ENCODE results near the gene SEC31B.

SEC31B gene

DNA sequence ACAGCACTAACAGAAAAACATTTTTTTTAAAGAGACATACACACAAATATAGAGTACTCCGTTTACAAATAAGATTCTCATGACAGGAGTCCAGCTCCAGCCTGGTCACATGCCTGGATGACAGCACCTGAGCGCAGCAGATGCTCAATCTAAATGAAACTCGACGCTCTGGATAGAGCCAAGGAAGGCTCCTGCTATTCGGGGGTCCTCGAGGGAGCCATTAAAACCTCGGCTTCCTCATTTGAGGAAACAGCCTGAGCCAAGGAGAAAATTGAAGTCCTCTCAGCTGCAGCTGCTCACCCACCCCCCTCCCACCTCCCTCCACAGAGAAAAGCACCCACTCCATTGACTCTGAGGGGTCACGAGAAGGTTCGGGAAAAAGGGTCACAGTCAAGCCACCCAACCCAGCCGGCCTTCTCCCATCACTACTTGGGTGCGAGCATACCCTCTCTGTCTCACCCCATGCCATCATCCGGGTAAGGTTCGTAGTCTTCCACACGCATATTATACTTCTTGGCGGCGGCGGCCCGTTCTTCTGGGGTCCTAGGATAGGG, 9.3 kb upstream of the SEC31B start:
- no peak for DNase-seq

- peak; percentile 30 to 66 for DNase-seq
Measured at GRCh38 chr10:100528123-100528886, 8.6 kb upstream of the SEC31B start.

GRCh38 chr10:100524638-100525037, 5.0 kb upstream of the SEC31B start:
- no peak for DNase-seq

- no peak for DNase-seq
Measured at GRCh38 chr10:100524206-100524605, 4.5 kb upstream of the SEC31B start.

DNA sequence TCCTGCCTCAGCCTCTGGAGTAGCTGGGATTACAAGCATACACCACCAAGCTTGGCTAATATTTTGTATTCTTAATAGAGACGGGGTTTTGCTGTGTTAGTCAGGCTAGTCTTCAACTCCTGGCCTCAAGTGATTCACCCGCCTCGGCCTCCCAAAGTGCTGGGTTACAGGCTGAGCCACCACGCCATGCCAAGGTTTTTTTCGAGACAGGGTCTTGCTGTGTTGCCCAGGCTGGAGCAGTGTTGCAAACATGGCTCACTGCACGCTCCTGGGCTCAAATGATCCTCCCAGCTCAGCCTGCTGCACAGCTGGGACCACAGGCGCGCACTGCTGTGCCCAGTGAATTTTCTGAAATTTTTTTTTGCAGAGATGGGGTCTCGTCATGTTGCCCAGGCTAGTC, 3.3 kb upstream of the SEC31B start:
- no peak for DNase-seq

DNA sequence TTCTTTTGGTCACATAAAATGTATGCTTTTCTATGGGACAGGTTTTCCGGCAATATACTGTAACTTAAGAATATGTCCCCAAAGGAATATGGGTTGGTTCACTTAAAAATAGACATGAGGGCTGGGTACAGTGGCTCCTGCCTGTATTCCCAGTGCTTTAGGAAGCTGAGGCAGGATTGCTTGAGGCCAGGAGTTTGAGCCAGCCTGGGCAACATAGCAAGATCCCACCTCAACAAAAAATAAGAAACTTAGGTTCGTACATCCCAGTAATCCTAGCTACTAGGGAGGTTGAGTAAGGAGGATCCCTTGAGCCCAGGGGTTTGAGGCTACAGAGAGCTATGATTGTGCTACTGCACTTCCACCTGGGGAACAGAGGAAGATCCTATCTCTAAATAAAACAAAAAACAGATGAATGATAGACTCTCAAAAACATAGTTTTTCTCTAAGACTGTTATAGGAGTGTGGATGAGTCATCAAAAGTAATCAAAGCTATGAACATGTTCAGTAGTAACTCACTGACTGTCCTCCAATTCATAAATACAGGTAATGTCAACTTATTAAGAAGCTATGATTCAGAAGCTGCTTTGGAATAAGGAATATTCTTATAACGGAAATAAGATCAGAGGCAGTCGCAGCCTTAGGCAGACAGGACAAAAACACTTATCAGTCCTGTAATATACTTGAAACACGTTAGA, 2.6 kb upstream of the SEC31B start:
- no peak for DNase-seq

- DNase-seq: no peak
Measured at GRCh38 chr10:100520811-100521210, 1.1 kb upstream of the SEC31B start.

- peak; percentile 40 to 69 for DNase-seq
Measured at GRCh38 chr10:100518761-100519241, 860 bp downstream of the SEC31B start.

DNA sequence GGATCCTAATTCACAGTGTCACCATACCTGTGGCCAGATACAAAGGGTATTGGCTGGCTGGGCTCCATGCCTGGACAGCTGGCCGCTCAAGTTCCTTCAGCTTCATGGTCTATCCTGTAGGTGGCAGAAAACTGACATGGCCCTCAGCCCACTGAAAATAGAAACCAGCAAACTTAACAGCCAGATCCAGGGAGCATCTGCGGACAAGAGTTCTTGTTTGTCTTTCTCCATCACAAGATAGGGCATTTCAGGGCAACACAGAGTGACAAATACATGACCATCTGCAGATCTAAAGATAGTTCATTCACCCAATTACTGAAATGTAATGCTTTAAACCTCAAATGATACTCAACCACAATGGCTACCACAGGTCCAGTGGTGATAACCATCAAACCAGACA, 2.8 kb downstream of the SEC31B start:
- DNase-seq: no peak

DNA sequence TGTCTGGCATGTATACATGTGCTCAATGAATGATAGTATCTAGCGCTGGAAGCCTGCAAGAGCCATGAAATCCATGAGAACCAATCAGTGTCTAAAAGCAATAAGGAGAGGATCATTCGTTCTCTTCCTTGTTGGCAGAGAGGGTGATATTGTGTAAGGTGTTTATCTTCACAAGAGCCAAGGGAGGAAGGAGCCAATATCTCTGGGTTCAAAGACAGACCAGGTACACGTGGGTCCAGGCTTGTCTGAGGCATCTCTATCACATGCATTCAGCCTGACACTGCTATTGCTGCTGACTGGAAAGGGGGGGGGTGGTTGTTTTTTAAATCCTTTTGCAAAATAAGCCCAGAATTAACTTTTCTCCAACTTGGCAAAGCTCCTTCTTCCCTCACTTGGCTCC, 4.0 kb downstream of the SEC31B start:
- no peak for DNase-seq

- peak; percentile 67 to 82 for DNase-seq
Measured at GRCh38 chr10:100510533-100511308, 8.9 kb downstream of the SEC31B start.

GRCh38 chr10:100509241-100509840, 10.3 kb downstream of the SEC31B start:
- DNase-seq: peak; percentile 46

DNA sequence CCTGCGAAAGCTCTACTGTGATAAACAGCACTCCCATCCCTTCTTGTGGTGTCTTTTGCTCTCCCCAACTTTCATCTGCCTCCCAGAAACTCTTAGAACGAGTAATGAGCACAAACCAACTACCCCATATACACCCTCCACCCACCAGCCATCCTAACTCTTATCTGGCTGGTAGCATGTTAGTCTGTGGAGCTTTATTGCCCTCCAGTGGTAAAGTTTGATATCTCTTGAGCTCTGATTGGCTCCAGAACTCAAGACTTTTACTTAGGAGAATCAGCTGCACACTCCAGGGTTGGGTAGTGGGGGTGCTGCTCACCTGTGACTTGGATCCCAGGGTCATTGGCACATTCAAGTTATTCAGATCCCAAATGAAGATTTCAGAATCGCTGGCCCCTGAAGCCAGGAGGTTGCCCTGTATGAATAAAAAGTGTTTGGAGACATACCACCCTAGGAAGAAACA, 10.9 kb downstream of the SEC31B start:
- DNase-seq: peak; percentile 46 to 81

DNA sequence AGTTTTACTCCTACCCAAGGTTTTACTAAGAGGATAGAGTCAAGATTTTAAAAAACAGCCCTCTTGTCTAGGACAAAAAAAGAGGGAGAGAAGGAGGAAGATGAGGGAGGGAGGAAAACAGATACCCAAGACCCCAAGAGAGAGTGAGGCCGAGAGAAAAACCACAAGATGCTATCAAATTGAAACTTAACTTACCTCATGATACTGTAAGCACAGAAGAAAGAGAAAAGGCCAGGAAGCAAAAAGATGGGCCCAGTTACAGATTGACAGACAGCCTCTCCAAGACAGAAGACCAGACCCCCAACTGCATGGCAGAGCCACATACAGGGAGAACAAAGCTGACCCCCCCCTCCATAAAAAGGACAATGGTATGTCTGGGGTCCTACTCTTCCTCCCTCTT, 11.4 kb downstream of the SEC31B start:
- DNase-seq: no peak

DNA sequence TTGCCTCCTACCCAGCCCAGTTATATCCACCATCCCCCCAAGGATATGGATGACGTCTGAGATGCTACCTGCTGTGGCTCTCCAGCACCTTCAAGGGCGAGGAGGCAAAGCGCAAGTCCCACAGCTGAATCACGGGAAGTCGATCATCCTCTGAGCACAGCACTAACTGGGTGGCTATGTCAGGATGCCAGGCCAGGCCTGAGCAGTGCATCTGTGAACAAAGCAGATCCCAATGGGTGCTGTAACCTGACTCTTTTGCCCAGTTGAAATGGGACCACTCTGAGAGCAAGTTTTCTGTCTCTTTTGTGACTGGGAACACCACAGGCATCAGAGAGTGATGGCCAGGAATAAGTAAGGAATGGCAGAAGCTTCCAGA, 12.3 kb downstream of the SEC31B start:
- no peak for DNase-seq

GRCh38 chr10:100506596-100507356, 12.9 kb downstream of the SEC31B start:
- no peak for DNase-seq

DNA sequence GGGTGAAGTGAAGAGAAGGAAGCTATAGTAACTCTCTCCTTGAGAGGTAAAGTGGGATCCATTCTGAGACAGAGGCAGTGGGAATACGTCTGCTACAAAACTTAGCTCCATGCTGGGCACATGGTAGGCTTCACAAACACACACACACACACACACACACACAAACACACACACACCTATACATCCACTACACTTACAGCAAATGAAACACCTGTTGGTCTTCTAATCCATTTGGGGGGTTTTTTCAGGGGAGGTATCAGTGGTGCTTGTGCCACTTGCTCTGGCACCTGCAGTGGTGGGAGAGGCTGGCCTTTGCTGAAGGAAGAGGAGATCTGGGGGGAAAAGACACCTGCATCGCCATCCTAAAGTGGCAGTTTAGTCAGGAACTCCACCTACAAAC, 14.5 kb downstream of the SEC31B start:
- DNase-seq: no peak

DNA sequence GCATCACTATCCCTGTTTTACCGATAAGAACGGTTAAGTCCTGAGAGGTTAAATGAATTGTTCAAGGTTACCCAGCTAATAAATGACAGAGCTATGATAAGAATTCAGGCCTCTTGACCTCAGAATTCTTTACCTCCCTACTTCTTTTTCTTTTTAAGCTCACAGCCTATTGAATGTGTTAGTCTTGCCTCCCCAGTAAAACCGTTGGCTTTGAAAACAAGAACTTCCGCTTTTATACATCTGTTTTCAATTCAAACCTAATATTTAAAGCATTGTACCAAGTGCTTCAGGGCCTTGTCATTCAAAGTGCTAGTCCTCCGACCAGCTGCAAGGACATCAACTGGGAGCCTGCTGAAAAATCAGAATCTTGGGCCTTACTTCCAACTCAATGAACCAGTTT, 15.6 kb downstream of the SEC31B start:
- DNase-seq: no peak

DNA sequence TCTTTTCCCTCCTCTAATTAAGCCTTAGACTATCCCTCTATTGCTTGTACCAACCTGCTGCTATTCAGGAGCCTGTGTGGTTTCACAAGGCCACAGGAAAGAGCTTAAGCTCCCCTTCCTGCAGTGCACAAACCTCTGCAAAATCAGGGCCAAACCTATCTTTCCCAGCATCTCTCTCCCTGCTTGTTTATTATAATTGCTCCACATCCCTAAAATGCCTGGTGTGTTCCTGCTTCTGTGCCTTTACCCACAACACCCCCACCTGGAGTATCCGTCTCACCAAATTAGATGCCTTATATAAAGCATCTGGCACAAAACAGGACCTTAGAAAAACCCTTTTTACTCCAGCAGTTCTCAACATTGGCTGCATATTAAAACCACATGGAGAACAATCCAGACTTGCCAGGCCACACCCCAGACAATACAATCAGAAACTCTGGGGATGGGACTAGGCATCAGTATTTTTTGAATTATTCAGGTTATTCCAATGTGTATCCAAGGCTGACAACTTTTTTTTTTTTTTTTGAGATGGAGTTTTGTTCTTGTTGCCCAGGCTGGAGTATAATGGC, 16.7 kb downstream of the SEC31B start:
- no peak for DNase-seq

DNA sequence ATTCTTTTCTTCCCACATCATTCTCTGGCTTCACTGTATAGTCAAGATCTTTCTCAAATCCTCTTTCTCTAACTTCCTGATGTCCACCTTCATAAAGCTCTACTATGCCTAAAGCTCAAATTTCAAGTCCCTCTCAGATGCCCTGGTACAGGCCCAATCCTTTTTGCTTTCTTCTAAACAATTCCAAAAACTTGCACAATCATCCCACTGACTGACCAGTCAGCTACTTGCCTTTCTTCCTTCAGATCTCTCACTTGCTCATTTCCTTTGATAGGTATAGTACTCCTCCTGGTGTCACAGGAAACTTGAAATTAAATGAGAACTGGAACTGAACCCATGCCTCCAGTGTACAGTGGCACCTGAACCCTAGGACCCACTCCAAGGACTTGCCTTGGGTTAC, 18.2 kb downstream of the SEC31B start:
- DNase-seq: no peak

- DNase-seq: no peak
Measured at GRCh38 chr10:100498059-100498458, 21.6 kb downstream of the SEC31B start.

GRCh38 chr10:100496567-100496966, 23.1 kb downstream of the SEC31B start:
- DNase-seq: no peak
